Thymus (tissue), 11 donors: Measurements from ENCODE around the gene PIWIL4. TPM values are rescaled to one million over a fixed set of nuclear protein-coding genes. Genes with fewer than 3 reads are reported as not detected.
"Not testable (repeated sequence)": the region's sequence is repeated elsewhere in the genome, so short reads cannot be mapped to it uniquely, and the experiment has no call there.

Source experiments
- DNase-seq, 9 donors: peaks; one replicate each; pipeline ENCODE4 v3.0.0-alpha.2; 2013; ENCODE audit warnings: low spot score in 9 of 9, low read depth in 6 of 9, missing footprints in 1 of 9
- H3K27ac ChIP-seq, 2 donors: one replicate each; pipeline ENCODE4 v1.5.1; 2013; ENCODE audit warnings: control low read depth in 1 of 2, low read depth in 1 of 2, low read length in 1 of 2, mild to moderate bottlenecking in 1 of 2, moderate library complexity in 1 of 2
- H3K27me3 ChIP-seq, 2 donors: one replicate each; pipeline ENCODE4 v1.5.1; 2013; ENCODE audit warnings: low read length in 1 of 2; ENCODE audit not compliant: control insufficient read depth in 2 of 2, insufficient read depth in 1 of 2
- H3K36me3 ChIP-seq, 2 donors: one replicate each; pipeline ENCODE4 v1.5.1; 2013; ENCODE audit warnings: low read length in 1 of 2, mild to moderate bottlenecking in 1 of 2, moderate library complexity in 1 of 2; ENCODE audit not compliant: control insufficient read depth in 2 of 2, insufficient read depth in 2 of 2
- H3K4me1 ChIP-seq, 2 donors: one replicate each; pipeline ENCODE4 v1.5.1; 2013; ENCODE audit warnings: low read length in 2 of 2; ENCODE audit not compliant: control insufficient read depth in 2 of 2, insufficient read depth in 2 of 2
- H3K4me3 ChIP-seq, 2 donors: one replicate each; pipeline ENCODE4 v1.5.1; 2013; ENCODE audit warnings: low read length in 2 of 2, control low read depth in 1 of 2, mild to moderate bottlenecking in 1 of 2
- H3K9me3 ChIP-seq, 2 donors: one replicate each; pipeline ENCODE4 v1.5.1; 2013; ENCODE audit warnings: low read length in 1 of 2, mild to moderate bottlenecking in 1 of 2; ENCODE audit not compliant: control insufficient read depth in 2 of 2, insufficient read depth in 1 of 2
- WGBS: extraction: QIAGEN DNeasy Blood & Tissue Kit; methylation state at CpG from one replicate; pipeline ENCODE4 v1.1.7; 2013; 5-methylcytosine and 5-hydroxymethylcytosine counted together
- polyA plus RNA-seq: library from polyadenylated mRNA; stranded (reverse); fragments of 200-250 nt; gene quantifications from one replicate; pipeline ENCODE4 v1.2.3, GENCODE V29; 2013
- total RNA-seq: library from RNA; stranded (reverse); fragments of 120-200 nt; gene quantifications from one replicate; pipeline ENCODE4 v1.2.4, GENCODE V29; 2013
- donor health status: healthy.

Gene PIWIL4
- total and polyA plus RNA-seq, 2 donors: 2.5 to 10.9 TPM

GRCh38 chr11:94604482-94604881, 37.3 kb downstream of the PIWIL4 start:
- Histone ChIP-seq H3K36me3 (no peaks in the 10 kb centered on the region), H3K4me1 (no peaks in the 10 kb centered on the region), H3K9me3 (no peaks in the 10 kb centered on the region), H3K27me3 (no peaks in the 10 kb centered on the region), H3K27ac (no peak overlapping the region), H3K4me3 (no peak overlapping the region)
- 94% methylated on average over 3 of the region's 3 CpGs for WGBS
- DNase-seq: no peak

GRCh38 chr11:94613120-94613519, 46.0 kb downstream of the PIWIL4 start:
- 97% methylated on average over 1 of the region's 1 CpG for WGBS
- H3K4me3 ChIP-seq: no peak overlapping the region
- no peaks in the 10 kb centered on the region for H3K4me1 ChIP-seq
- no peaks in the 10 kb centered on the region for H3K36me3 ChIP-seq
- no peaks in the 10 kb centered on the region for H3K27me3 ChIP-seq
- no peak overlapping the region for H3K27ac ChIP-seq
- no peak for DNase-seq
- H3K9me3 ChIP-seq: no peaks in the 10 kb centered on the region

GRCh38 chr11:94623120-94623735, 56.1 kb downstream of the PIWIL4 start:
- H3K27ac ChIP-seq: no peak overlapping the region
- peaks cover 0 to 4% of the 10 kb centered on the region in 2 donors for H3K4me1 ChIP-seq
- peak; percentile 65 to 93 (median 82) for DNase-seq
- H3K36me3 ChIP-seq: no peaks in the 10 kb centered on the region
- H3K27me3 ChIP-seq: no peaks in the 10 kb centered on the region
- WGBS: 33% methylated on average over 6 of the region's 6 CpGs
- peaks cover 0 to 3% of the 10 kb centered on the region in 2 donors for H3K9me3 ChIP-seq
- no peak overlapping the region for H3K4me3 ChIP-seq

DNA sequence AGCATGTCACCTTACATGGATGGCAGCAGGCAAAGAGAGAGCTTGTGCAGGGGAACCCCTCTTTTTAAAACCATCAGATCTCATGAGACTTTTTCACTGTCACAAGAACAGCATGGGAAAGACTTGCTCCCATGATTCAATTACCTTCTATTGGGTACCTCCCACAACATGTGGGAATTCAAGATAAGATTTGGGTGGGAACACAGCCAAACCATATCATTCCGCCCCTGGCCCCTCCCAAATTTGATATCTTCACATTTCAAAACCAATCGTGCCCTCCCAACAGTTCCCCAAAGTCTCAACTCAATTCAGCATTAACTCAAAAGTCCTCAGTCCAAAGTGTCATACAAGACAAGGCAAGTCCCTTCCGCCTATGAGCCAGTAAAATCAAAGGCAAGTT, 58.3 kb downstream of the PIWIL4 start:
- not testable (repeated sequence) for H3K27ac ChIP-seq, DNase-seq, H3K27me3 ChIP-seq, H3K36me3 ChIP-seq, H3K9me3 ChIP-seq, H3K4me1 ChIP-seq, H3K4me3 ChIP-seq
- WGBS: 82% methylated on average over 3 of the region's 3 CpGs

DNA sequence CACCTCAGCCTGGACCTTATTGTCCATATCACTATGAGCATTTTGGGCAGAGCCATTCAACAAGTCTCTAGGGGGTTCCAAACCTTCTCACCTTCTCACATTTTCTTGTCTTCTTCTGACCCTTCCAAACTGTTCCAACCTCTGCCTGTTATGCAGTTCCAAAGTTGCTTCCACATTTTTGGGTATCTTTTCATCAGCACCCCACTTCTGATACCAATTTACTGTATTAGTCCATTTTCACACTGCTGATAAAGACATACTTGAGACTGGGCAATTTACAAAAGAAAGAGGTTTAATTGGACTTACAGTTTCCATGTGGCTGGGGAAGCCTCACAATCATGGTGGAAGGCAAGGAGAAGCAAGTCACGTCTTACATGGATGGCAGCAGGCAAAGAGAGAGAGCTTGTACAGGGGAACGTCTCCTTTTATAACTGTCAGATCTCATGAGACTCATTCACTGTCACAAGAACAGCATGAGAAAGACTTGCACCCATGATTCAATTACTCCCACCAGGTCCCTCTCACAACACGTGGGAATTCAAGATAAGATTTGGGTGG, 59.9 kb downstream of the PIWIL4 start:
- H3K36me3 ChIP-seq, H3K9me3 ChIP-seq, H3K27ac ChIP-seq, H3K4me3 ChIP-seq, H3K4me1 ChIP-seq, H3K27me3 ChIP-seq, DNase-seq: not testable (repeated sequence)
- 97% methylated on average over 3 of the region's 3 CpGs for WGBS

- Histone ChIP-seq H3K9me3 (peaks cover 0 to 3% of the 10 kb centered on the region in 2 donors), H3K27ac (no peak overlapping the region), H3K36me3 (no peaks in the 10 kb centered on the region), H3K4me1 (peaks cover 0 to under 1% of the 10 kb centered on the region in 2 donors), H3K4me3 (no peak overlapping the region), H3K27me3 (no peaks in the 10 kb centered on the region)
- 52% methylated on average over 1 of the region's 1 CpG for WGBS
- DNase-seq: no peak
These were observed 62.6 kb downstream of the PIWIL4 start for GRCh38 chr11:94629741-94630140.

GRCh38 chr11:94630221-94630620, 63.1 kb downstream of the PIWIL4 start:
- Histone ChIP-seq H3K9me3 (peaks cover 0 to 3% of the 10 kb centered on the region in 2 donors), H3K27ac (no peak overlapping the region), H3K4me1 (no peaks in the 10 kb centered on the region), H3K36me3 (no peaks in the 10 kb centered on the region), H3K27me3 (no peaks in the 10 kb centered on the region), H3K4me3 (no peak overlapping the region)
- WGBS: 60% methylated on average over 3 of the region's 3 CpGs
- DNase-seq: no peak

GRCh38 chr11:94632356-94632755, 65.2 kb downstream of the PIWIL4 start:
- WGBS: 99% methylated on average over 2 of the region's 2 CpGs
- no peak overlapping the region for H3K27ac ChIP-seq
- H3K9me3 ChIP-seq: no peaks in the 10 kb centered on the region
- H3K4me3 ChIP-seq: no peak overlapping the region
- DNase-seq: no peak
- H3K27me3 ChIP-seq: no peaks in the 10 kb centered on the region
- no peaks in the 10 kb centered on the region for H3K36me3 ChIP-seq
- no peaks in the 10 kb centered on the region for H3K4me1 ChIP-seq

DNA sequence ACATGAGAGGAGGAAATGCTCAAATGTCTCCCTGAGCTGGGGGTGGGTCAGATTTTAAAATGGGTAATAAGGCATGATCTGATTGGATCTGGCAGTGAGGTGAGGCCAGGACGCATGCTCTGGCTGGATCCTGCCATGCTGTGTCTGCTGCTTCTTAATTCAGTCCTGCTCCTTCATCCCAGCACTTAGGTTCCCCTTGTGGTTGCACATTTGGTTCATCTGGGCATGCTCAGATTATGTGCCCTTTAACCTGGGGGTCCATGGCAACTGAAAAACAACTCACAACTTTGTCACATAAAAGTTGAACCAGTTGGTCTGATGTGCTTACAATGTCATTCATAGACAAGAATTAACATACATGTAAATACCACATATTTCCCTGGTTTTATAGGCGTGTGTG, 67.9 kb downstream of the PIWIL4 start:
- Histone ChIP-seq H3K27ac (no peak overlapping the region), H3K4me1 (peaks cover 0 to 16% of the 10 kb centered on the region in 2 donors), H3K27me3 (no peaks in the 10 kb centered on the region), H3K4me3 (no peak overlapping the region), H3K36me3 (no peaks in the 10 kb centered on the region), H3K9me3 (no peaks in the 10 kb centered on the region)
- no peak for DNase-seq
- WGBS: 100% methylated on average over 2 of the region's 2 CpGs
